Endothelial cell of hepatic sinusoid (primary cell): ENCODE measurements around the gene PERM1.

Experiments used
- in situ Hi-C: cut with HindIII; loops from 2 replicates; pipeline ENCODE4 v1.10.0; 2017; ENCODE audit warnings: low sequenced_read_pairs

The PERM1 gene

DNA sequence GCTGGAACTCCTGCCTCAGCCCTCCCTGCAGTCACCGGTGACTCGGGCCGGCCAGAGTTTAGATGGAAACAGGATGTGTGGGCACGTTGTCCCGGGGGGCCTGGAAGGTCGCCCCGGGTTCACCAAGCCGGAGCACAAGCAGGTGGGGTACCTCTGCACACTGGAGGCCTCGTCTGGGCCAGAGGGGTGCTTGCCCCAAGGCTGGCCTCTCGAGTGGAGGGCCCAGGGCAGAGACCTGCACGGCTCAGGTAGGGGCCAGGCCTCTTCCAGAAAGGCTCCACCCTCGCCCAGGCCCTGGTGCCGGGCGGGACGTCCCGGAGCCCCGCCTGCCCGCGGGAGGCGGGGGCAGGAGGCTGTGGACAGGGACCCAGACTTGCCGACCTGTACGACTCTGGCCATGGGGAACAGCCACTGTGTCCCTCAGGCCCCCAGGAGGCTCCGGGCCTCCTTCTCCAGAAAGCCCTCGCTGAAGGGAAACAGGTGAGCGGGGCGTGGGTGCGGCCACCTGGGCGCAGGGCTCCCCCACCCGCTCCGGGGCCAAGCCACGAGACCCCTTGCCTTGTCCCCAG is 15.7 kb downstream of the PERM1 start, which contains the start of gene PLEKHN1:
Gene PLEKHN1 (plus strand): TSS at position 348 of the 569 bp plus-strand sequence. CDS start 50 bp downstream, at position 398.
- in situ Hi-C loops = no loop called here

DNA sequence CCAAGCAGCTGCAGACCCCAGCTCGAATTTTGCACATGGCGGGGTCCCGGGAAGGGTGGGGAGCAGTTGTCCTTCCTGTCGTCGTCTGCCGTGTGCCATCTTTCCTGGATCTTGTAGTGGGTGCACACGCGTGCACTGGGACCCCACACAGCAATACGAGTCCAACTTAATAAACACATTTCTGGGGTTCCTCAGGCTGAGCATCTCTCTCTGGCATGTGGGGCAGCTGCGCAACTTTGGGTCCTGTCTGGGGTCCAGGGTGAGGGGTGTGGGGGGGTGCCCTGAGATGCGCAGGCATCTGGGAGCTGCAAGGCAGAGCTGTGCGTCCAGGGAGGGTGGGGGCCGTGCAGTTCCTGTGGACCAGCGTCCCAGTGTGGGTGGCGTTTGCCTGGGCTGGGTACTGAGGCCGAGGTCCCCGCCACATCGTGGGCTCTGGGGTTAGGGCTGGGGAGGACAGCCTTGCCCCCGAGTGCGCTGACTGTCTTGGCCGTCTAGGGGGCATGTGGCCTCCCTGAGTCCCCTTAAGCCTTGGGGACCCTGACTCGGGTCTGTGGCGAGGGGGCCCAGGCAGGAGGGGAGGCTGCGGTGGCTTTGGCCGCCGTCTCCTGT is 16.3 kb downstream of the PERM1 start:
- in situ Hi-C loops = no loop called here

DNA sequence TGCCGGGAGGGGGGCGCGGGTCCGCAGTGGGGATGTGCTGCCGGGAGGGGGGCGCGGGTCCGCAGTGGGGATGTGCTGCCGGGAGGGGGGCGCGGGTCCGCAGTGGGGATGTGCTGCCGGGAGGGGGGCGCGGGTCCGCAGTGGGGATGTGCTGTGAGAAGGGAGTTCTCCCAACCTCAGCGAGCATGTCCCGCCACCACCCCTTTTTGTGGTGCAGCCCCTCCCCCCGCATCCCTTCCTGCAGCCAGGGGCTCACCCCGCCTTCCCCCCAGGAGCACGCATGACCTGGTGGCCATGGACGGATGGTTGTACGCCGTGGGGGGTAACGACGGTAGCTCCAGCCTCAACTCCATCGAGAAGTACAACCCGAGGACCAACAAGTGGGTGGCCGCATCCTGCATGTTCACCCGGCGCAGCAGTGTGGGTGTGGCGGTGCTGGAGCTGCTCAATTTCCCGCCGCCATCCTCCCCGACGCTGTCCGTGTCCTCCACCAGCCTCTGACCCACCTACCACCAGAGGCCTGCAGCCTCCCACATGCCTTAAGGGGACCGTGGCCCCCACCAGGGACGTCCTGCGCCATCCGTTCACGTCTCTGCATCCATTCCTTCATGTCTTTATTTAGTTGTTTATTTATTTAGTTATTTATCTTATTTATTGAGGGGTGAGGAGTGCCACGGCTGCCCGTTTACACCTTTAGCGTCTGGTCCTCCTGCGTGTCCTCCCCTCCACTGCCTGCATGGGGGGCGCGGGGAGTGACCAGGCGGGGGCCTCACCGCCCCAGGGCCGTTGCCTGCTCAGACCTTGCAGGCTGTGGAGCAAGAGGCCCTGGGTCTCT is 17.0 kb downstream of the PERM1 start:
- in situ Hi-C loops = no loop called here

DNA sequence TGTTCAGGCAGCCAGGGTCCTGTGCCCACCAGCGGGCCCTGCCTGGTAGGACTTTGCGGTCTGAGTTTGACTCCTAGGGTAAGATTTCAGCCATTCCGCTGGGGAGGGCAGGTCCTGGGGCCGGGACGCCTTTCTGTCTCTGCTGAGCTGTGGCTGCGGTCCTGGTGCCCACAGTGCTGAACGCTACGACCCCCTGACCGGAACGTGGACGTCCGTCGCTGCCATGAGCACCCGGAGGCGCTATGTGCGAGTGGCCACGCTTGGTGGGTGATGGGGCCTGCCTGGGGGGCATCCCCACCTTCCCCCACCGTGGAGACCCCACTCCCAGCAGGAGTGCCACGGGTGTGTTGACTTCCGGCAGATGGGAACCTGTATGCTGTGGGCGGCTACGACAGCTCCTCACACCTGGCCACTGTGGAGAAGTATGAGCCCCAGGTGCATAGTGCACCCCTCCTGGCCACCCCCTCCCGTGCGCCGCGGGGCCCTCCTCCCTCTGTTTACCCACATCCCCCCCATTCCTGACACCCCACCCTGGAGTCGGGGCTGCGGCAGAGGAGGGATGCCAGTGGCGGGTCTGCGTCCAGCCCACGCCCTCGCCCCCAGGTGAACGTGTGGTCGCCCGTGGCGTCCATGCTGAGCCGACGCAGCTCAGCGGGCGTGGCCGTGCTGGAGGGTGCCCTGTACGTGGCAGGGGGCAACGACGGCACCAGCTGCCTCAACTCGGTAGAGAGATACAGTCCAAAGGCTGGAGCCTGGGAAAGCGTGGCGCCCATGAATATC is 18.0 kb downstream of the PERM1 start:
- in situ Hi-C loops = no loop called here

DNA sequence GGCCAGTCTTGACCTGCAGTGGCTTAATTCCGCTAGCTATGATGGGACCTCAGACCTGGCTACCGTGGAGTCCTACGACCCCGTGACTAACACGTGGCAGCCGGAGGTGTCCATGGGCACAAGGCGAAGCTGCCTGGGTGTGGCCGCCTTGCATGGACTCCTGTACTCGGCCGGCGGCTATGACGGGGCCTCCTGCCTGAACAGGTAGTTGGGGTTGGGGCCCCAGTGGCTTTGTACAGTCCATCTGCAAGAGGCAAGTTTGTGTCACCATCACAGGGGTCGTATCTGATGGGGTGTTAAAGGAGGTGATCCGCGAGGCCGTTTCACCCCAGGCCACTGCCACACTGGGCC is 18.6 kb downstream of the PERM1 start:
- in situ Hi-C loops = no loop called here

DNA sequence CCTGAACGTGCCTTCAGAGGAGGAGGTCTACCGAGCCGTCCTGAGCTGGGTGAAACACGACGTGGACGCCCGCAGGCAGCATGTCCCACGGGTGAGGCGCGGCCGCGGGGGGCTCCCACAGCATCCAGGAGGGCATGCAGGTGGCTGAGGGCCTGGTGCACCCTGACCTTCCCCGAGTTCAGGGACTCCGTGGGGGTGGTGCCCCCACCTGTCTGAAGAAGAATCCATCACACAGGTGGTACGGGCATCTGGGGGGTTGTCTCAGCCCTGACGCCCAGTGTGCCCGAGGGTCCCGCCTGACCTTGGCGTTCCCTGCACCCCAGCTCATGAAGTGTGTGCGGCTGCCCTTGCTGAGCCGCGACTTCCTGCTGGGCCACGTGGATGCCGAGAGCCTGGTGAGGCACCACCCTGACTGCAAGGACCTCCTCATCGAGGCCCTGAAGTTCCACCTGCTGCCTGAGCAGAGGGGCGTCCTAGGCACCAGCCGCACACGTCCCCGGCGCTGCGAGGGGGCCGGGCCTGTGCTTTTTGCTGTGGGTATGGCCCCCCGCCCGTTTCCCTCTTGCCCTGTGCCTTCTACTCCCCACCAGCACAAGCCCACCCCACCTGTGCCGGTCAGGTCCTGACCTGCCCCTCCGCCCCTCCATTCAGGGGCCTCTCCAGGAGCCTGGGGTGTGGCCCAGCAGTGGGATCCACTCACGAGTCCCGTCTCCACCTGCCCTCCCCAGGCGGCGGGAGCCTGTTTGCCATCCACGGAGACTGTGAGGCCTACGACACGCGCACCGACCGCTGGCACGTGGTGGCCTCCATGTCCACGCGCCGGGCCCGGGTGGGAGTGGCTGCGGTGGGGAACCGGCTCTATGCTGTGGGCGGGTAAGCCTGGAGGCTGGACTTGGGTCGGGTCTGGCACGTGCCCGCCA is 19.3 kb downstream of the PERM1 start:
- in situ Hi-C loops = no loop called here

DNA sequence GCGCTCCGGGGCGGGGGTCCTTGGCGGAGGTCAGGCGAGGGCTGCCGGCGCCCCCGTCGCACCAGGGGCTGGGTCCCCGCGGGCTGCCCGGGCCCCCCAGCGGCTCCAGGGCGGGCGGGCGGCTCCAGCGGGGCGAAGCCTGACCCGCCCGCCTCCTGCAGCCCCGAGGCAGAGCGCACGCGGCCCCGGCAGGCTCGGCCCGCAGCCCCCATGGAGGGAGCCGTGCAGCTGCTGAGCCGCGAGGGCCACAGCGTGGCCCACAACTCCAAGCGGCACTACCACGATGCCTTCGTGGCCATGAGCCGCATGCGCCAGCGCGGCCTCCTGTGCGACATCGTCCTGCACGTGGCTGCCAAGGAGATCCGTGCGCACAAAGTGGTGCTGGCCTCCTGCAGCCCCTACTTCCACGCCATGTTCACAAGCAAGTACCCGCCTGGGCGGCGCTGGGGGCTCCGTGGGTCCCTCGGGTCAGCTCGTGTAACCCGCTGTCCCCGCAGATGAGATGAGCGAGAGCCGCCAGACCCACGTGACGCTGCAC is 20.7 kb downstream of the PERM1 start:
- in situ Hi-C loops = no loop called here

DNA sequence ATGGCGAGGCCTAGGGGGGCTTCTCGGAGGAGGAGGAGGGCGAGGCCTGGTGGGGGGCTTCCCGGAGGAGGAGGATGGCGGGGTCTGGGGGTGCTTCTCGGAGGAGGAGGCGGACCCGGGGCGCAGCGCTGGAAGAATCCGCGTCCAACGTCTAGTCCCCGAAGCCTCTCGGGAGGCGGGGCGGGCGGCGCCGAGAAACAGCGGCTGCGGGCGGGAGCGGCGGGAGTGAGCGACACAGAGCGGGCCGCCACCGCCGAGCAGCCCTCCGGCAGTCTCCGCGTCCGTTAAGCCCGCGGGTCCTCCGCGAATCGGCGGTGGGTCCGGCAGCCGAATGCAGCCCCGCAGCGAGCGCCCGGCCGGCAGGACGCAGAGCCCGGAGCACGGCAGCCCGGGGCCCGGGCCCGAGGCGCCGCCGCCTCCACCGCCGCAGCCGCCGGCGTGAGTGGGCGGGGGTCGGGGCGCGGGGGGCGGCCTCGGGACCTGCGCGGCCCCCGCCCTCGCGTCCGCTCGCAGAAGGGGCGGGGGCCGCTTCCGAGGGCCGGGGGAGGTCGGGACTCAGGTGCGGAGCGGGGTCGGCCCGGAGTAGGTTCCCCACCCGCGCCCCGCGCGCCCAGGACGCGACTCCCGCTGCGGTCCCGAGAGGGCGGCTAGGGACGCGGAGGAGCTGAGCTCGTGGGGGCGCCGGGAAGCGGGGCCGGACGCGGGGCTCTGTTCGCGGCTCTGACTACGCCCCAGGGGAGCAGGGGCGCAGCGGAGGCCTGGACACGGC is 21.3 kb downstream of the PERM1 start, which contains the start of gene KLHL17:
Gene KLHL17 (plus strand): TSS at position 222 of the 769 bp plus-strand sequence. CDS start 110 bp downstream, at position 332.
- in situ Hi-C loops = no loop called here

DNA sequence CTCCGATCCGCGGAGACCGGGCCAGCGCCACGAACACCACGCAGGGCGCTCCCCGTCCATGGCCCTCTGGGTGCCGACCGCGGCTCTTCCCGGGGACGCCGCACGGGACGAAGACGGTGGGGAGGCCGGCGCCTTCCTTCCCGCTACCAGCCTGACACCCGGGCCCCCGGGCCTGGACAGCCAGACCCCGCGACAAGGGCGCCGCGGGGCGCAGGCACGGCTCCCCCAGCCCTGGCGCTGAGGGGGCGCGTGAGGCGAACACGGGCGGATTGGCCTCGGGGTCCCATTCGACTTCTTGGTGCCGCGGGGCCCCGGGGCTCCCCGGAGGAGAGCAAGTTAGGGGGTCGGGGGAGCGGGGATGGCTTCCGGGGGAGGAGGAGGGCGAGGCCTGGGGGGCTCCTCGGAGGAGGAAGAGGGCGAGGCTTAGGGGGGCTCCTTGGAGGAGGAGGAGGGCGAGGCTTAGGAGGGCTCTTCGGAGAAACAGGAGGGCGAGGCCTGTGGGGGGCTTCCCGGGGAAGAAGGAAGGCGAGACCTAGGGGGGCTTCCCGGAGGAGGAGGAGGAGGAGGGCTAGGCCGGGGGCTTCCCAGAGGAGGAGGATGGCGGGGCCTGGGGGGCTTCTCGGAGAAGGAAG is 22.0 kb downstream of the PERM1 start:
- in situ Hi-C loops = no loop called here

DNA sequence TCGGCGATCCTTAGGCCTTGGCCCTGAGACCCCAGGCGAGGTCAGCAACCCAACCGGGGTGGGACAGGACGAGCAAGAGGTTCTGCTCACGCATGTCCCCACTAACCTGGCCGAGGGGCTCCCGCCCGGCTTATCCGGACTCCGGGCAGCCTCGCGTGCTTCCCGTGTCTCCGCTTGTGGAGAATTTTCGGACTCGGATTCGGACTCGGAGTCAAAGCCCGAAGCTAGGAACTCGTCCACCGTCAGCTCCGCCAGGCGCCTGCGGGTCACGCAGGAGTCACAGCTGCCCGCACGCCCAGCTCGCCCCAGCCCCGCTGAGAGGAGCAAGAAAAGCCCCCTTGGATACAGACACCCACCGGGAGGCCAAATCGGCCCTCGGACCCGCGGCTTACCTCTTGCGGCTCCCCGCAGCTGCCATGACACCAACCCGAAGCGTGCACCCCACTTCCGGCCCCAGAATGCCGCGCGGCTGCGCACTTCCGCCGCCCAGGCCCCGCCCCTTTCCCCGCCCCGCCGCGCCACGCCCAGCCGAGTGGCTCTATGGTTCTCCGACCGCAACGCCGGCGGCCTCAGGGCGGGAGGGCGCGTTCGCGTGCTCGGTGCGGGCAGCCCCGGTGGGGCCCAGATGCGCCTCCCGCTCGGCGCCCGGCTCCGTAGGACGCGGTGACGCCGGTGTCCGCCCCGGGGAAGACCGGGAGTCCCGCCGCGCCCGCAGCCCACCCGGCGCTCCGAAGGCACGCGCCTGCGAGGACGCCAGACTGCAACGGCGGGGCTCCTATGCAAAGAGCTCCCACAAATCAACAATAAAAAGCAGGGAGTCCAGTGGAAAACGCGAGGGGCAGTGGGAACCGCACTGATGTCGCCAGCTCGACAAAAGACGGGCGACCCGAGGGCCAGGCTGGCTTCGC is 22.8 kb downstream of the PERM1 start, which contains the start of gene NOC2L:
Gene NOC2L (minus strand): TSS at position 434 of the 908 bp plus-strand sequence. CDS start 16 bp downstream, at position 418.
- in situ Hi-C loops = no loop called here

DNA sequence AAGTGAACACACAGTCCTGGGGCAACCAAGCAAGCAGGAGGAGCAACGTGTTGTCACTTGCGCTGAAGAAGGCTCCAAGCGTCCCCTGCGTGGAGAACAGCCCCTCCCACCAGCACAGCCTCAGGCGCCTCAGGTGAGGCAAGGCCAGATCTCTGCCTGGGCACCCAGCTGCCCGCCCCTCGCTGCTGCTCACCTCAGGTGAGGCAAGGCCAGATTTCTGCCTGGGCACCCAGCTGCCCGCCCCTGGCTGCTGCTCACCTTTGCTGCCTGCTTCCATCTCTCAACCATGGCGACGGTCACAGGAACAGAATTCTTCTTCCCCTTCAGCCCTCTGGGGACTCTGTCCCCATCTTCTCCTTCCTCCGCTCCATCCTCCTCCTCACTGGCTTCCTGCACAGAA is 25.3 kb downstream of the PERM1 start:
- in situ Hi-C loops = no loop called here

DNA sequence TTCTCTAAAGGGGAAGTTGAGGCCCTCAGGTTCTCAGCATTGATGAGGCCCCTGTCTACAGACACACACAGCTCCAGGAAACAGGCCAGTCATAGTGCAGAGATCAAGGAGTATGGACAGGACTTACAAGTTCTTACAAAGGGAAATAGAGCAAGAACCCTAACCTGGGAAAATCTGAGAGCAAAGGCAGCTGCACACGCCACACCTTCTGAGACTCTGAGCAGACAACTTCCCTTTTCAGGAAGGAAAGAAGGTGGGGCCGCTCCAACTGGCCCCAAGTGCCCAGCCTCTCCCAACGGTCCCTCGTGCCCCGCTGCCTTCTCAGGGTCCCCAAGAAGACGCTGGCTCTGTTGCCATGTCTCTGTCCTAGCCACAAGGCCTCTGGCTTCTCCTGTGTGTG is 26.4 kb downstream of the PERM1 start:
- in situ Hi-C loops = no loop called here

DNA sequence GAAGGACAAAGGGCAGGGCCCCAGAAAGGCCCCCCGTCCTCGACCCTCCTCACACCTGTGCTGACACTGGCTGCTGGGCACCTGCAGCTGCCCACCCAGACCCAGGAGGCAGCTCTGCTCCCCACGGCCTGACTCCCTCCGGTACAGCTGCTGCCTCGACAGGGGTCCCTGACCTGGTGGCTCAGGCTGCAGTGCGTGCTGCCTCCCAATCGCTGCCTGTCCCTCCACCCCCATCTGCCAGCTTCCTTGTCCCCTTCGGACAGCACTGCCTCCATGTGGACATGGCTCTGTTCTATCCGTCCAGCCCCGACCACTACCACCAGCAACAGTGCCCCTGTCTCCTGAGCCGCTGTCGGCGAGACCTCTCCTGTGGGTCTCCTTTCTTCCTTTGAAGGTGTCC is 27.0 kb downstream of the PERM1 start:
- in situ Hi-C loops = no loop called here

DNA sequence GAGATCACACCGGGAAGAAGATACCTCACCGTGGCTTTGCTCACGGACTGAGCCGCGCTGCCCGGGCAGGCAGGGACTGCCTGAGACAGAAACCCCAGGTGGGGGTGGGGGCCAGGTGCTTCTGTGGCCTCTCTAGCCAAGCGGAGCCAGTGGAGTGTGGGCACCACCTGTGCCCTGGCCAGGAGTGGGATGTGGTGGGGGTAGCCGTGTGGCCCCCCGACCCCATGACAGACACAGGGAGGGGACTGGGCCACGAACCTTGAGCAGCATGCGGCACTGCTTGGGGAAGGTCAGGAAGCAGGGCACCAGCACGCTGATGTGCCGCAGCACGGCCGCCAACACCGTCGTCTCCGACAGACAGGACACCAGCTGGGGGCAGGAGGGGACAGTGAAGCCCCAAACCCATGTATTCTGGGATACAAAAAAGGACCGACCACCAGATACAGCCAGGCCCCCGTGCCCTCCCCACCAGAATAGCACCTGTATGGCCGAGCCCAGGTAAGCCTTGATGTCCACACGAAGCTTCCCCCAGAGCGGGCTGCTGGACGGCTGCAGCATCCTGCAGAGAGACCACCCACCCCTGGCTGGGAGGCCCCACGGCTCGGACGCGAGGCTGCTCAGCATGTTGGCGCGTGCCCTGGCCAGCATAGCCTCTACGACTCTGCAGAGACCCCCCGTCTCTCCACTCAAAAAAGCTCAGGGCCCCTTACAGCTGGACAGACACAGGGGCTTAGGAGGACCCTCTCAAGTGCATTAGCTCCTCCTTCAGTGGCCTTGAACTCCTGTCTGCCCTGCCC is 28.2 kb downstream of the PERM1 start:
- in situ Hi-C loops = no loop called here

DNA sequence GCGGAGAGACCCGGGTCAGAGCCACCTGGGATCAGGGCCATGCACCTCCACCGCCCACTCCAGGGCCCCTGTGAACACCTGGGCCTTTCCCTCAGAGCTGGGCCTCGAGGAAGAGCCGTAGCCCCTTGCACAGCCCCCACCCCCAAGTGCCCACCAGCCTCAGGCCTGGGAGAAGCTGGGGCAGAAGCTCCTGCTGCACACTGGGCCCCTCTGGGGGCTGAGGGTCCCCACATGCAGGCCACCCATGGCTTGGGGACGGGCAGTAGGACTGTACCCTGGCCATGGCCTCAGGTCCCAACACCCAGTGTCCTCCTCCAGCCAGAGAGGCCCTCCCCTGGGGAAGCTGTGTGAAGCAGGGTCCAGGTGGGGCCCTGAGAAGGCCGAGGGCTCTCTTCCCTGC is 29.3 kb downstream of the PERM1 start:
- in situ Hi-C loops = no loop called here

DNA sequence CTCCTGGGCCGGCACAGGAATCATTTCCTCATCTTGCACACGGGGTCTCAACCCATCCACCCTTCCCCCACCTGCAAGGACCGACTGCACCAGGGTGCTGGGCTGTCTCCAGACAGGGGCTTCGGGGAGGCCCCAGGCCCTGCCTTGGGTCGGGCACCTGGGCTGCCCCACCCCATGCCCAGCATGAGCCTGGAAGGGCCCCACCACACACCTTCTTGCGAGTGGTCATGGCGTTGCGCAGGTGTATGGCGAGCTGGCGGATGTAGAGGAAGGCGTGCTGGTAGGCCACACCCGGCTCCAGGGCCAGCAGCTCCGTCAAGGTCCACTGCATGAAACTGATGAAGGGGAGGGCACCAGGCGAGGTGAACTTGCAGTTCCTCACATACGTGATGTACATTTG is 29.7 kb downstream of the PERM1 start:
- in situ Hi-C loops = no loop called here

DNA sequence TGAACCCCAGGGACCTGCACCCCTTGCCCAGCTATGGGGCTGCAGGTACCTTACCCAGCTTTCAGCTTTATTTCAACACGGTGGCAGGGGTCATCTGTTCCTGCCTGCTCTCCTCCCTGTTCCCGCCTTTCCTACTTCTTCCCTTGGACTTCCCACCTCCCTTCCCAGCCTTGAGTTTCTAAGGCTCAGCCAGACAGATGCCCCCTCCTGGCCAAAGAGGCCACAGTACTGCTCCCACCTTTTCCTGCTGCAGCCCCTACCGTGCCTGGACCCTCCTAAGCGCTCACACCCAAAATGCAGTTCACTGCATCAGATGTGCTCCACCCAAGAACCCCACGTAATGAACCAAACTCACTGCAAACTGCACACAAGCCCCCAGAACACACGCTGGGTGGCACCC is 30.5 kb downstream of the PERM1 start:
- in situ Hi-C loops = no loop called here
